ENCODE data around the gene SBNO1. TPM values are rescaled to one million over a fixed set of nuclear protein-coding genes. Genes with fewer than 3 reads are reported as not detected.

The SBNO1 gene
- total RNA-seq, 4 donors from 2014 or later: 13.9 to 25.8 (median 17.8) TPM

GRCh38 chr12:123337070-123337469 lies 27.6 kb downstream of the SBNO1 start:
- Histone ChIP-seq H3K27me3 (no peaks in the 10 kb centered on the region), H3K9me3 (no peaks in the 10 kb centered on the region), H3K4me1 (no peaks in the 10 kb centered on the region), H3K36me3 (peaks cover 0 to 83% (median 9%) of the 10 kb centered on the region in 3 donors), H3K27ac (no peak overlapping the region), H3K4me3 (no peak overlapping the region)
- DNase-seq (ENCODE audit: low spot score in 2 of 2): no peak
- TF ChIP-seq POLR2A (IDR thresholded peaks at IDR 0.05) (no peak), EP300 (IDR thresholded peaks at IDR 0.05) (no peak)
- TF ChIP-seq, protein P1, sequence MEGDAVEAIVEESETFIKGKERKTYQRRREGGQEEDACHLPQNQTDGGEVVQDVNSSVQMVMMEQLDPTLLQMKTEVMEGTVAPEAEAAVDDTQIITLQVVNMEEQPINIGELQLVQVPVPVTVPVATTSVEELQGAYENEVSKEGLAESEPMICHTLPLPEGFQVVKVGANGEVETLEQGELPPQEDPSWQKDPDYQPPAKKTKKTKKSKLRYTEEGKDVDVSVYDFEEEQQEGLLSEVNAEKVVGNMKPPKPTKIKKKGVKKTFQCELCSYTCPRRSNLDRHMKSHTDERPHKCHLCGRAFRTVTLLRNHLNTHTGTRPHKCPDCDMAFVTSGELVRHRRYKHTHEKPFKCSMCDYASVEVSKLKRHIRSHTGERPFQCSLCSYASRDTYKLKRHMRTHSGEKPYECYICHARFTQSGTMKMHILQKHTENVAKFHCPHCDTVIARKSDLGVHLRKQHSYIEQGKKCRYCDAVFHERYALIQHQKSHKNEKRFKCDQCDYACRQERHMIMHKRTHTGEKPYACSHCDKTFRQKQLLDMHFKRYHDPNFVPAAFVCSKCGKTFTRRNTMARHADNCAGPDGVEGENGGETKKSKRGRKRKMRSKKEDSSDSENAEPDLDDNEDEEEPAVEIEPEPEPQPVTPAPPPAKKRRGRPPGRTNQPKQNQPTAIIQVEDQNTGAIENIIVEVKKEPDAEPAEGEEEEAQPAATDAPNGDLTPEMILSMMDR (IDR thresholded peaks at IDR 0.05): no peak
- 71 to 78% methylated on average over 5 of the region's 5 CpGs for WGBS, 2 donors

GRCh38 chr12:123336530-123336929 lies 28.1 kb downstream of the SBNO1 start:
- Histone ChIP-seq H3K9me3 (no peaks in the 10 kb centered on the region), H3K36me3 (peaks cover 0 to 83% (median 9%) of the 10 kb centered on the region in 3 donors), H3K4me3 (no peak overlapping the region), H3K27me3 (no peaks in the 10 kb centered on the region), H3K27ac (no peak overlapping the region), H3K4me1 (no peaks in the 10 kb centered on the region)
- WGBS, 2 donors: 89 to 90% methylated on average over 8 of the region's 8 CpGs
- no peak for DNase-seq (ENCODE audit: low spot score in 2 of 2)
- TF ChIP-seq, protein P1 (IDR thresholded peaks at IDR 0.05): no peak
- TF ChIP-seq EP300 (IDR thresholded peaks at IDR 0.05) (no peak), POLR2A (IDR thresholded peaks at IDR 0.05) (no peak)

DNA sequence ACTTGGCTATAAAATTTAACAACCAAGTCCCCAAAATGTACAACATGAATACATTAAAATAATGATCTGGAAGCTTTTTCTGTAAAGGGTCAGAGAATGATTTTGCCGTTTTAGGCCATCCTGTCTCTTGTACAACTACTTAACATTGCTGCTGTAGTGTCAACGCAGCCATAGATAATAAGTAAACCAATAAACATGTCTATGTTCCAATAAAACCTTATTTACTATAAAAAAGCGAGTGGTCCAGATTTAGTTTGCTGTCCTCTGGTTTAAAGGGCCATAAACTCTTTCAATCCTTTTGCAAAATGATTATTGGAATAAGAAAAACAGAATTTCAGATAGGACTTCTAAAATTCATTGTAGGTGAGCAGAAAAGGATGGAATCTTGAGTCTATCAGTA lies 29.2 kb downstream of the SBNO1 start:
- no peak overlapping the region for H3K27ac ChIP-seq
- 81 to 85% methylated on average over 3 of the region's 3 CpGs for WGBS, 2 donors
- DNase-seq (ENCODE audit: low spot score in 2 of 2): no peak
- no peak overlapping the region for H3K4me3 ChIP-seq
- no peaks in the 10 kb centered on the region for H3K9me3 ChIP-seq
- H3K27me3 ChIP-seq: no peaks in the 10 kb centered on the region
- peaks cover 0 to 83% (median 6%) of the 10 kb centered on the region in 3 donors for H3K36me3 ChIP-seq
- H3K4me1 ChIP-seq: no peaks in the 10 kb centered on the region
- TF ChIP-seq, protein P1 (IDR thresholded peaks at IDR 0.05): no peak
- TF ChIP-seq EP300 (IDR thresholded peaks at IDR 0.05) (no peak), POLR2A (IDR thresholded peaks at IDR 0.05) (no peak)

DNA sequence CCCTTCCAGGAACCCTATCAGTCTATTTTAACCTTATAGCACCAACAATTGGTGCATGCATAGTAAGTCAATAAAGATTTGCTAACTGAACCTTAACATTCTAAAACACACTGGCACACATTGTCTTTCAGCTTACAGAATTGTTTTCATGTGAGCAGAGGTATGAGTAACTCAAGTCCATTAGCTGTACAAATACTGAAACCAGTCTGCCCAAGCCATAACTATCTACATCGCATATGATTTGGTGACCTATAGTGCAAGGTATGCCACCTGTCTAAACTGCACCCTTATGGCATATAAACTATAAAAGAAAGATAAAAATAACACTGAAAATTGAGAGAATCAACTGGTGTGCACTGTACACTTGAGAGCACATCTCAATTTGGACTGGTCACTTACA lies 34.8 kb downstream of the SBNO1 start:
- no peak for DNase-seq (ENCODE audit: low spot score in 2 of 2)
- Histone ChIP-seq H3K9me3 (no peaks in the 10 kb centered on the region), H3K4me1 (no peaks in the 10 kb centered on the region), H3K36me3 (peaks cover 0 to 89% (median 21%) of the 10 kb centered on the region in 3 donors), H3K4me3 (no peak overlapping the region), H3K27ac (no peak overlapping the region), H3K27me3 (no peaks in the 10 kb centered on the region)
- 83 to 97% methylated on average over 1 of the region's 1 CpG for WGBS, 2 donors
- TF ChIP-seq EP300 (IDR thresholded peaks at IDR 0.05): no peak
- TF ChIP-seq, protein P1 (IDR thresholded peaks at IDR 0.05): no peak
- TF ChIP-seq POLR2A (IDR thresholded peaks at IDR 0.05): no peak

DNA sequence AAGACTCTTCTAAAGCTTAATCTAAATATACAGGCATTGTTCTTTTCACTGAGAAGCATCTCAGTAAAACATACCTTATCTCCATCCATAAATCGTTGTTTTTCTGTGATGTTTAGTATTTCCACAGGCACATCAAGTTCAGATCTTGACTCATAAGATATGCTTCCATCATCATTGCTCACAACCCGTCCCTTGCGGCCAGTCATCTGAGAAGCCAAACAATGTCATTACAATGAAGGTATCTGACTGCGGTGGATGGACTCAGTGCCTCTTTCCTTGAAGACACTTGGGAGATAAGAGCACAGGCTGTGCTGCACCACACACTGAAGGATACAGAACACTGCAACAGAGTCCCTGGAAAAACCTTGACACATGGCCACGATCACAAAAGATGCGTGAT lies 44.8 kb downstream of the SBNO1 start:
- no peaks in the 10 kb centered on the region for H3K27me3 ChIP-seq
- TF ChIP-seq, protein P1 (IDR thresholded peaks at IDR 0.05): no peak
- no peak for TF ChIP-seq EP300 (IDR thresholded peaks at IDR 0.05)
- no peak for TF ChIP-seq POLR2A (IDR thresholded peaks at IDR 0.05)
- H3K4me1 ChIP-seq: no peaks in the 10 kb centered on the region
- no peak for DNase-seq (ENCODE audit: low spot score in 2 of 2)
- H3K27ac ChIP-seq: no peak overlapping the region
- H3K36me3 ChIP-seq: peaks cover 4 to 100% (median 35%) of the 10 kb centered on the region in 3 donors
- H3K4me3 ChIP-seq: no peak overlapping the region
- no peaks in the 10 kb centered on the region for H3K9me3 ChIP-seq
- whole genome bisulfite sequencing, 2 donors: 91 to 97% methylated on average over 6 of the region's 6 CpGs

Data from tibial nerve (tissue), 4 donors.